ENCODE data around the gene KIF6.
"Not testable (repeated sequence)": the region's sequence is repeated elsewhere in the genome, so short reads cannot be mapped to it uniquely, and the experiment has no call there.

Gene KIF6

GRCh38 chr6:39685489-39685826 is 39.8 kb downstream of the KIF6 start:
- no peak overlapping the region for H3K4me3 ChIP-seq (ENCODE audit: extremely low read depth, insufficient read depth, low read length, poor library complexity, severe bottlenecking)
- no peaks in the 10 kb centered on the region for H3K4me1 ChIP-seq (ENCODE audit: control insufficient read depth, insufficient read depth, low read length, poor library complexity, severe bottlenecking)
- no peaks in the 10 kb centered on the region for H3K36me3 ChIP-seq (ENCODE audit: control insufficient read depth, insufficient read depth, low read length)
- H3K27ac ChIP-seq (ENCODE audit: low read depth, low read length, severe bottlenecking) = no peak overlapping the region
- WGBS, 2 experiments (ENCODE audit: insufficient coverage in 2 of 2) = 88 to 100% methylated on average over 1 of the region's 2 CpGs
- H3K9me3 ChIP-seq (ENCODE audit: control insufficient read depth, low read length) = no peaks in the 10 kb centered on the region

- H3K4me1 ChIP-seq (ENCODE audit: control insufficient read depth, insufficient read depth, low read length, poor library complexity, severe bottlenecking) = no peaks in the 10 kb centered on the region
- 92 to 96% methylated on average over 3 of the region's 3 CpGs for WGBS, 2 experiments (ENCODE audit: insufficient coverage in 2 of 2)
- no peak overlapping the region for H3K27ac ChIP-seq (ENCODE audit: low read depth, low read length, severe bottlenecking)
- no peaks in the 10 kb centered on the region for H3K36me3 ChIP-seq (ENCODE audit: control insufficient read depth, insufficient read depth, low read length)
- H3K4me3 ChIP-seq (ENCODE audit: extremely low read depth, insufficient read depth, low read length, poor library complexity, severe bottlenecking) = no peak overlapping the region
- no peaks in the 10 kb centered on the region for H3K9me3 ChIP-seq (ENCODE audit: control insufficient read depth, low read length)
These were observed 40.3 kb downstream of the KIF6 start for GRCh38 chr6:39684790-39685488.

- no peak overlapping the region for H3K27ac ChIP-seq (ENCODE audit: low read depth, low read length, severe bottlenecking)
- no peak overlapping the region for H3K4me3 ChIP-seq (ENCODE audit: extremely low read depth, insufficient read depth, low read length, poor library complexity, severe bottlenecking)
- H3K9me3 ChIP-seq (ENCODE audit: control insufficient read depth, low read length) = no peaks in the 10 kb centered on the region
- WGBS, 2 experiments (ENCODE audit: insufficient coverage in 2 of 2) = 67 to 83% methylated on average over 1 to 3 of the region's 4 CpGs
- no peaks in the 10 kb centered on the region for H3K4me1 ChIP-seq (ENCODE audit: control insufficient read depth, insufficient read depth, low read length, poor library complexity, severe bottlenecking)
- no peaks in the 10 kb centered on the region for H3K36me3 ChIP-seq (ENCODE audit: control insufficient read depth, insufficient read depth, low read length)
These were observed 43.5 kb downstream of the KIF6 start for GRCh38 chr6:39681674-39682121.

GRCh38 chr6:39678914-39679313 is 46.3 kb downstream of the KIF6 start:
- H3K4me1 ChIP-seq (ENCODE audit: control insufficient read depth, insufficient read depth, low read length, poor library complexity, severe bottlenecking) = no peaks in the 10 kb centered on the region
- no peaks in the 10 kb centered on the region for H3K9me3 ChIP-seq (ENCODE audit: control insufficient read depth, low read length)
- no peak overlapping the region for H3K4me3 ChIP-seq (ENCODE audit: extremely low read depth, insufficient read depth, low read length, poor library complexity, severe bottlenecking)
- no CpG with 5 or more reads among the region's 2 CpGs for WGBS, 2 experiments (ENCODE audit: insufficient coverage in 2 of 2)
- H3K36me3 ChIP-seq (ENCODE audit: control insufficient read depth, insufficient read depth, low read length) = no peaks in the 10 kb centered on the region
- H3K27ac ChIP-seq (ENCODE audit: low read depth, low read length, severe bottlenecking) = no peak overlapping the region

- no CpG with 5 or more reads among the region's 3 CpGs for WGBS, 2 experiments (ENCODE audit: insufficient coverage in 2 of 2)
- H3K36me3 ChIP-seq (ENCODE audit: control insufficient read depth, insufficient read depth, low read length); H3K4me1 ChIP-seq (ENCODE audit: control insufficient read depth, insufficient read depth, low read length, poor library complexity, severe bottlenecking); H3K9me3 ChIP-seq (ENCODE audit: control insufficient read depth, low read length); H3K27ac ChIP-seq (ENCODE audit: low read depth, low read length, severe bottlenecking); H3K4me3 ChIP-seq (ENCODE audit: extremely low read depth, insufficient read depth, low read length, poor library complexity, severe bottlenecking): not testable (repeated sequence)
These were observed 47.9 kb downstream of the KIF6 start for GRCh38 chr6:39677318-39677717.

GRCh38 chr6:39670519-39670918 is 54.7 kb downstream of the KIF6 start:
- Histone ChIP-seq H3K9me3 (ENCODE audit: control insufficient read depth, low read length) (peaks cover 5% of the 10 kb centered on the region), H3K27ac (ENCODE audit: low read depth, low read length, severe bottlenecking) (no peak overlapping the region), H3K4me3 (ENCODE audit: extremely low read depth, insufficient read depth, low read length, poor library complexity, severe bottlenecking) (no peak overlapping the region), H3K36me3 (ENCODE audit: control insufficient read depth, insufficient read depth, low read length) (no peaks in the 10 kb centered on the region), H3K4me1 (ENCODE audit: control insufficient read depth, insufficient read depth, low read length, poor library complexity, severe bottlenecking) (peaks cover 8% of the 10 kb centered on the region)
- 100% methylated on average over 2 of the region's 2 CpGs for WGBS, 2 experiments (ENCODE audit: insufficient coverage in 2 of 2)

- Histone ChIP-seq H3K36me3 (ENCODE audit: control insufficient read depth, insufficient read depth, low read length) (no peaks in the 10 kb centered on the region), H3K9me3 (ENCODE audit: control insufficient read depth, low read length) (peaks cover 5% of the 10 kb centered on the region)
- WGBS, 2 experiments (ENCODE audit: insufficient coverage in 2 of 2) = 78 to 97% methylated on average over 2 to 4 of the region's 5 CpGs
These were observed 55.2 kb downstream of the KIF6 start for GRCh38 chr6:39669973-39670342.

GRCh38 chr6:39669207-39669972 is 55.8 kb downstream of the KIF6 start:
- Histone ChIP-seq H3K9me3 (ENCODE audit: control insufficient read depth, low read length) (peaks cover 5% of the 10 kb centered on the region), H3K4me1 (ENCODE audit: control insufficient read depth, insufficient read depth, low read length, poor library complexity, severe bottlenecking) (peaks cover 8% of the 10 kb centered on the region), H3K4me3 (ENCODE audit: extremely low read depth, insufficient read depth, low read length, poor library complexity, severe bottlenecking) (no peak overlapping the region), H3K27ac (ENCODE audit: low read depth, low read length, severe bottlenecking) (no peak overlapping the region), H3K36me3 (ENCODE audit: control insufficient read depth, insufficient read depth, low read length) (no peaks in the 10 kb centered on the region)
- 66 to 81% methylated on average over 5 of the region's 8 CpGs for WGBS, 2 experiments (ENCODE audit: insufficient coverage in 2 of 2)

More at GRCh38 chr6:39669973-39670342, 55.2 kb downstream of the KIF6 start:
- H3K4me3 ChIP-seq (ENCODE audit: extremely low read depth, insufficient read depth, low read length, poor library complexity, severe bottlenecking) = no peak overlapping the region
- H3K27ac ChIP-seq (ENCODE audit: low read depth, low read length, severe bottlenecking) = no peak overlapping the region
- peaks cover 8% of the 10 kb centered on the region for H3K4me1 ChIP-seq (ENCODE audit: control insufficient read depth, insufficient read depth, low read length, poor library complexity, severe bottlenecking)

GRCh38 chr6:39666706-39667489 is 58.3 kb downstream of the KIF6 start:
- 66 to 67% methylated on average over 6 of the region's 9 CpGs for WGBS, 2 experiments (ENCODE audit: insufficient coverage in 2 of 2)
- Histone ChIP-seq H3K4me3 (ENCODE audit: extremely low read depth, insufficient read depth, low read length, poor library complexity, severe bottlenecking) (no peak overlapping the region), H3K27ac (ENCODE audit: low read depth, low read length, severe bottlenecking) (no peak overlapping the region), H3K36me3 (ENCODE audit: control insufficient read depth, insufficient read depth, low read length) (no peaks in the 10 kb centered on the region), H3K4me1 (ENCODE audit: control insufficient read depth, insufficient read depth, low read length, poor library complexity, severe bottlenecking) (peaks cover 8% of the 10 kb centered on the region), H3K9me3 (ENCODE audit: control insufficient read depth, low read length) (no peaks in the 10 kb centered on the region)

- H3K4me1 ChIP-seq (ENCODE audit: control insufficient read depth, insufficient read depth, low read length, poor library complexity, severe bottlenecking) = peaks cover 8% of the 10 kb centered on the region
- H3K9me3 ChIP-seq (ENCODE audit: control insufficient read depth, low read length) = no peaks in the 10 kb centered on the region
- WGBS, 2 experiments (ENCODE audit: insufficient coverage in 2 of 2) = 78 to 91% methylated on average over 1 of the region's 1 CpG
- no peaks in the 10 kb centered on the region for H3K36me3 ChIP-seq (ENCODE audit: control insufficient read depth, insufficient read depth, low read length)
- H3K4me3 ChIP-seq (ENCODE audit: extremely low read depth, insufficient read depth, low read length, poor library complexity, severe bottlenecking) = no peak overlapping the region
- no peak overlapping the region for H3K27ac ChIP-seq (ENCODE audit: low read depth, low read length, severe bottlenecking)
These were observed 59.3 kb downstream of the KIF6 start for GRCh38 chr6:39665861-39666260.

Measured in mesodermal cell (in vitro differentiated cells).